ENCODE data around the gene MUC6.
"Not testable (repeated sequence)": the region's sequence is repeated elsewhere in the genome, so short reads cannot be mapped to it uniquely, and the experiment has no call there.

MUC6 gene

DNA sequence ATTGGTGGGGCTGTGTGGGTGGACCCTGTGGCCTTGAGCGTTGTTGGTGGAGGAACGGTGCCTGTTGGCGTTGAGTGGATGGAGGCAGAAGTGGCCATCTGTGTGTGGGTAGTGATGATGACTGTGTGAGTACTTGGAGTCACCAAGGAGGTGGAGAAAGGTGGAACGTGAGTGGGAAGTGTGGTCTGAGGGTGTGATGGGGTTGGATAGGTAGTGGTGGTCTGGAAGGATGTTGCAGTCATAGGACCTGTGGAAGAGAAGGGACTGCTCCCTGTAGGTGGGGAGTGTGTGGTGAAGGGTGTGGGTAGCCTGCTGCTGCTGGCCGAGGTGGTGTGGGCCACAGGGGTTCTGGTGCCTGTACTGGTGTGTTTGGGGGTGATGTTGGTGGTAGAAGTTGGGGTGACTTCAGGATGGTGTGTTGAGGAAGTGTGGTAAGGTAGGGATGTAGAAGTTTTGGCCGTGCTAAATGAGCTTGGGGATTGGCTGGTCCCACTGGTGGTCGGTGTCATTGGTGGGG is 19.9 kb downstream of the MUC6 start:
- H3K27ac ChIP-seq (ENCODE audit: low read depth, low read length); H3K4me1 ChIP-seq (ENCODE audit: control insufficient read depth, insufficient read depth, low read length); H3K4me3 ChIP-seq (ENCODE audit: low read depth, low read length); H3K27me3 ChIP-seq (ENCODE audit: control insufficient read depth, insufficient read depth, low read length); H3K36me3 ChIP-seq (ENCODE audit: control insufficient read depth, insufficient read depth, low read length); H3K9ac ChIP-seq (ENCODE audit: low read length): not testable (repeated sequence)
- H3K9me3 ChIP-seq (ENCODE audit: control insufficient read depth, insufficient read depth, low read depth, low read length) = peaks cover 17% of the 10 kb centered on the region

DNA sequence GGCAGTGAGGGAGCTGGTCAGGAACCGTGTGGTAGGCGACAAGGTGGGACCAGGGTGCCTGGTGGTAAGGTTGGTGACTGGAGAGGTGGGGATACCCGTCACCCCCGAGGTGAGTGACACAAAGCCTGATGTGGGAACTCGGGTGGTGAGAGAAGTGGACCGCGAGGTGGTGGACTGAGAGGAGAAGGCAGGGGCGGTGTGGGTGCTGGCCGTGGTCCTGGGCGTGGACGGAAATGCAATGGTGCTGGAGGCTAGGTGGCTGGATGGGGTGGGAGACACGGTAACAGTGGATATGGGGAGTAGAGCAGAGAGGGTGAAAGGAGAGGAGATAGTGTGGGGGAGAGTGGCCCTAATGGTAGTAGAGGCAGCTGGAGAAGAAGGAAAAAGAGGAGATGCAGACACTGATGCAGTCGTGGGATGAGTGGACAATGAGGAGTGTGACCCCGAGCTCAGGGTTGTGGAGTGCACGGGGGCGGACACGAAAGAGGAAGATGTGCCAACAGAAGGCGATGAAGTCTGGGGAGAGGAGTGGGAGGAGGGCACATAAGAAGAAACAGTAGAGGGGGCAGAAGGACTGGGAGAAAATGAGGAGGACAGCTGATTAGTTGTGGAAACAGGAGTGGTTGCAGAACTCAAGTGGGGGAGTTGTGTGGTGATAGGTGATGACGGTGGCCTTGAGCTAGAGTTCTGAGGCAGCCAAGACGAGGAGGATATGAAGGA is 20.5 kb downstream of the MUC6 start:
- Histone ChIP-seq H3K27ac (ENCODE audit: low read depth, low read length) (no peak overlapping the region), H3K36me3 (ENCODE audit: control insufficient read depth, insufficient read depth, low read length) (peaks cover 13% of the 10 kb centered on the region), H3K9me3 (ENCODE audit: control insufficient read depth, insufficient read depth, low read depth, low read length) (peaks cover 17% of the 10 kb centered on the region), H3K4me1 (ENCODE audit: control insufficient read depth, insufficient read depth, low read length) (no peaks in the 10 kb centered on the region), H3K4me3 (ENCODE audit: low read depth, low read length) (no peak overlapping the region), H3K27me3 (ENCODE audit: control insufficient read depth, insufficient read depth, low read length) (no peaks in the 10 kb centered on the region), H3K9ac (ENCODE audit: low read length) (no peak overlapping the region)

DNA sequence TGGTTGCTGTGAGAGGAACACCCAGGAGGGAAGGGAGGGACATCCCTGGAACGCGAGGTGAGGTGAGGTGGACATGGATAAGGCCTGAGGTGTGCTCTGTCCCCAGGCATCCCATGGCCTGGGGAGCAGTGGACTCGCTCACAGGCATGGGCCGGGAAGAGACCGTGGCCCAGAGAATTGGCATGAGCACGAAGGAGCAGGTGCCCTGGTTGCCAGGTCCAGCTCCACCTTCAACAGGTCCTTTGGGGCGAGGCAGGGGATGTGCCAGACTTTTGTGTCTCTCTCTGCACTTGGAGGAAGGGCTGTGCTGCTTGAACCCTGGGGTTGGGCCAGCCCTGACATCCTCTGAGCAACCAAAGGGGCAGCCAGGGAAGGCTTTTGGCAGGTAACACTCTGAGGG is 21.5 kb downstream of the MUC6 start:
- H3K36me3 ChIP-seq (ENCODE audit: control insufficient read depth, insufficient read depth, low read length) = peaks cover 22% of the 10 kb centered on the region
- H3K9ac ChIP-seq (ENCODE audit: low read length) = no peak overlapping the region
- H3K27ac ChIP-seq (ENCODE audit: low read depth, low read length) = no peak overlapping the region
- no peaks in the 10 kb centered on the region for H3K27me3 ChIP-seq (ENCODE audit: control insufficient read depth, insufficient read depth, low read length)
- peaks cover 17% of the 10 kb centered on the region for H3K9me3 ChIP-seq (ENCODE audit: control insufficient read depth, insufficient read depth, low read depth, low read length)
- H3K4me1 ChIP-seq (ENCODE audit: control insufficient read depth, insufficient read depth, low read length) = no peaks in the 10 kb centered on the region
- no peak overlapping the region for H3K4me3 ChIP-seq (ENCODE audit: low read depth, low read length)

DNA sequence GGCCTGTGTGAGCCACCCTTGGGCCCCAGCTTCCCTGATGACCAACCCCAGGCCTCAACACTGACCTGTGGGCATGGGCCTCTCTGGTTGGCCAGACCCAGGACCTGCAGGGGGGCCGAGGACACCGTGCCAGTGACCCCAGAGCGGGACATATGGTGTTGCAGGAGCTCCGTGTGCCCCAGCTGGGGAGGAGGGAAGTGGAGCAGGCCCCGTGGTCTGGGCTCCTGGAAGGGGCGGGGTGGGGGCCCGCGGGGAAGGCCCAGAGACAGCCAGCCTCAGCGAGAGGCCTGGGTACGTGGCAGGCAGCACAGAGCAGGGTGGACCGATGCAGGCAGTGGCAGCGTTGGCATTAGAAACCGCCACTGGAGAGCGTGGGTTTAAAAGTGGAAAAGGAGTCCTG is 22.2 kb downstream of the MUC6 start:
- no peak overlapping the region for H3K27ac ChIP-seq (ENCODE audit: low read depth, low read length)
- H3K36me3 ChIP-seq (ENCODE audit: control insufficient read depth, insufficient read depth, low read length) = peaks cover 29% of the 10 kb centered on the region
- H3K9me3 ChIP-seq (ENCODE audit: control insufficient read depth, insufficient read depth, low read depth, low read length) = peaks cover 17% of the 10 kb centered on the region
- no peaks in the 10 kb centered on the region for H3K4me1 ChIP-seq (ENCODE audit: control insufficient read depth, insufficient read depth, low read length)
- H3K4me3 ChIP-seq (ENCODE audit: low read depth, low read length) = no peak overlapping the region
- no peak overlapping the region for H3K9ac ChIP-seq (ENCODE audit: low read length)
- H3K27me3 ChIP-seq (ENCODE audit: control insufficient read depth, insufficient read depth, low read length) = no peaks in the 10 kb centered on the region

DNA sequence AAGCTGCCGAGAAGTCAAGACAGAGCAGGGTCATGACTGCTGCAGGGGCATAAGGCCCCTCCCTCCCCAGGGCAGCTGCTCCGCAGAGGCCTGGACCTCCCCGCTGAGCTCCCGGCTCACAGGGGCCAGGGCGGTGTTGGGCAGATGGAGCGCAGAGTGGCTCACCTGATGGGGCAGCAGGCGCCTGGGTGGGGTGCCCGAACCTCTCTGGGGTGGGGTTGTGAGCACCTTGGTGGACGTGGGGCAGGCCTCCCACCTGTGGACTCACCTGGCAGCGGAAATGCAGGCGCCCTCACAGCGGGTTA is 22.9 kb downstream of the MUC6 start:
- Histone ChIP-seq H3K9me3 (ENCODE audit: control insufficient read depth, insufficient read depth, low read depth, low read length) (peaks cover 17% of the 10 kb centered on the region), H3K36me3 (ENCODE audit: control insufficient read depth, insufficient read depth, low read length) (peaks cover 36% of the 10 kb centered on the region), H3K4me1 (ENCODE audit: control insufficient read depth, insufficient read depth, low read length) (no peaks in the 10 kb centered on the region), H3K4me3 (ENCODE audit: low read depth, low read length) (no peak overlapping the region), H3K27me3 (ENCODE audit: control insufficient read depth, insufficient read depth, low read length) (no peaks in the 10 kb centered on the region), H3K27ac (ENCODE audit: low read depth, low read length) (no peak overlapping the region), H3K9ac (ENCODE audit: low read length) (no peak overlapping the region)

DNA sequence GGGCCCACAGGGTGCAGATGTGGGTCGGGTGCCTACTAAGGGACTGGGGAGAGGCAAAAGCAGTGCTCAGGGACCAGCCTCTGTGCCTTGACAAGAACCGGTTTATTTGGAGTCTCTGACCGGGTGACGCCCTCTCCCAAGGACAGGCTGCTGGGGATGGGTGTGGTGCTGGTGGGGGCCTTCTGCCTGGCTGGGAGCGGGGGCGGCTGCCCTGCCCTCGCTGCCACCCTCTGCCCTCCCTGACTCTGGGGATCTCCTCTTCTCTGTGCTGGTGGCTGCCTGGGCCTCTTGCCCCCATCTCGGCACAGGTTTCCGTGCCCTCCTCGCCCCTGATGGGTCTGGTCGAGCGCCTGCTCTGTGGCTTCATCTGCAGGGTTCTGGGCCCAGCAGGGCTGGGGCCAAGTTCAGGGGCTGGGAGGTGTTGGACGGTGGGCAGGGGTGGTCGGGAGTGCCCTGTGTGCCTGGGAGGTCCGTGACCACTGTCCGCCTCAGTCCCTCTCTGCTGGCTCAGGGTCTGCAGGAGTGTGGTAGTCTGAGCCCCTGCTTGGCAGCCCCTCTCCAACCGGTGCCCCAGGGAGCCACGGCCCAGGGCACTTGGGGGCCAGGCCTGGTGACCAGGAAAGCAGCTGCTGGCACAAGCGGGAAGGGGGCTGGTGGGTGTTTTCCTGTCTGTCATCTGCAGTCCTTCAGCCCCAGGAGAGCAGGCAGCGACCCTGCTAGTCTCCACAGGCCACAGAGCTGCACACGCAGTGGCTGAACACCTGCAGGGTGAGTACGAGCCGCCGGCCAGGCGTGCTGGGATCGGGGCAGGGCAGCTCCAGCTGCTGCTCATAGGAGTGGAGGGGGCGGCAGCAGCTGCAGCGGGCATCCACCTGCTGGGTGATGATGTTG is 23.5 kb downstream of the MUC6 start:
- peaks cover 16% of the 10 kb centered on the region for H3K9me3 ChIP-seq (ENCODE audit: control insufficient read depth, insufficient read depth, low read depth, low read length)
- H3K27me3 ChIP-seq (ENCODE audit: control insufficient read depth, insufficient read depth, low read length) = no peaks in the 10 kb centered on the region
- no peak overlapping the region for H3K4me3 ChIP-seq (ENCODE audit: low read depth, low read length)
- no peaks in the 10 kb centered on the region for H3K4me1 ChIP-seq (ENCODE audit: control insufficient read depth, insufficient read depth, low read length)
- H3K27ac ChIP-seq (ENCODE audit: low read depth, low read length) = no peak overlapping the region
- H3K9ac ChIP-seq (ENCODE audit: low read length) = no peak overlapping the region
- peaks cover 41% of the 10 kb centered on the region for H3K36me3 ChIP-seq (ENCODE audit: control insufficient read depth, insufficient read depth, low read length)

DNA sequence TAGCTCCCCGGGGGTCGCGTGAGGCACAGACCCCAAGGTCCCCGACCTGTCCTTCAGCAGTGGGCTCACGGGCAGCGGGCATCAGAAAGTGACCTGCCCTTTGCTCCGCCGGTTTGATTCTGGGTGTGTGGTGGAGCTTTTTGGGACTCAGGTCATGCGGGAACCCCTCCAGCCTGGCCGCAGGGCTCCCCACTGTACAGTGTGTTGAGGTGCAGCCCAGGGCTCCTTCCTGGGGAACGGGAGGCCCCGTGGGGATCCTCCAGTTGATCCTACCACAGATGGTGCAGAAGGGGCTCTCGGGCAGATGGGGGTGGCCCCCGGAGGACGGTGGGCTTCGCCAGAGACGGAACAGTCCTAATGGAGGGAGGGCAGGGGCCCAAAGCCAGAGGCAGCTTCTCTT is 24.2 kb downstream of the MUC6 start:
- Histone ChIP-seq H3K27me3 (ENCODE audit: control insufficient read depth, insufficient read depth, low read length) (no peaks in the 10 kb centered on the region), H3K9ac (ENCODE audit: low read length) (no peak overlapping the region), H3K27ac (ENCODE audit: low read depth, low read length) (no peak overlapping the region), H3K36me3 (ENCODE audit: control insufficient read depth, insufficient read depth, low read length) (peaks cover 48% of the 10 kb centered on the region), H3K4me1 (ENCODE audit: control insufficient read depth, insufficient read depth, low read length) (no peaks in the 10 kb centered on the region), H3K9me3 (ENCODE audit: control insufficient read depth, insufficient read depth, low read depth, low read length) (peaks cover 9% of the 10 kb centered on the region), H3K4me3 (ENCODE audit: low read depth, low read length) (no peak overlapping the region)

DNA sequence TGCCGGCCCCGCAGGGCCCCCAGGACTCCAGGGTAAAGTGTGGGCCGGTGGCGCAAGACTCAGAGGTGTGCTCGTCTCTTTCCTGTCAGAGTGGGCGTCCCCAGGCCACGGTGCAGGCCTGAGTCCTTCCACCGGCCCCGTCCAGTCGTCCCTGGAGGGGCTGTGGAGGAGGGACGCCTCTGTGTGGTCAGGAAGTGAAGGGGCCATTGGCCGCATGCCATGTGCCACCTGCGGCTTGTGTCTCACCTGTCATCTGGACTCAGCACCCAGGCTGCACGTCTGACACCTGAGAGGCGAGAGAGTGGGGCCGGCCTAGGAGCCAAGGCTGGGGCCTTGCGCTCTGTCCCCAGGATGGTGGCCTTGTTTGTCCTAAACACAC is 25.2 kb downstream of the MUC6 start:
- Histone ChIP-seq H3K9ac (ENCODE audit: low read length) (no peak overlapping the region), H3K27ac (ENCODE audit: low read depth, low read length) (no peak overlapping the region), H3K4me3 (ENCODE audit: low read depth, low read length) (no peak overlapping the region), H3K4me1 (ENCODE audit: control insufficient read depth, insufficient read depth, low read length) (no peaks in the 10 kb centered on the region), H3K36me3 (ENCODE audit: control insufficient read depth, insufficient read depth, low read length) (peaks cover 58% of the 10 kb centered on the region), H3K9me3 (ENCODE audit: control insufficient read depth, insufficient read depth, low read depth, low read length) (no peaks in the 10 kb centered on the region), H3K27me3 (ENCODE audit: control insufficient read depth, insufficient read depth, low read length) (no peaks in the 10 kb centered on the region)

DNA sequence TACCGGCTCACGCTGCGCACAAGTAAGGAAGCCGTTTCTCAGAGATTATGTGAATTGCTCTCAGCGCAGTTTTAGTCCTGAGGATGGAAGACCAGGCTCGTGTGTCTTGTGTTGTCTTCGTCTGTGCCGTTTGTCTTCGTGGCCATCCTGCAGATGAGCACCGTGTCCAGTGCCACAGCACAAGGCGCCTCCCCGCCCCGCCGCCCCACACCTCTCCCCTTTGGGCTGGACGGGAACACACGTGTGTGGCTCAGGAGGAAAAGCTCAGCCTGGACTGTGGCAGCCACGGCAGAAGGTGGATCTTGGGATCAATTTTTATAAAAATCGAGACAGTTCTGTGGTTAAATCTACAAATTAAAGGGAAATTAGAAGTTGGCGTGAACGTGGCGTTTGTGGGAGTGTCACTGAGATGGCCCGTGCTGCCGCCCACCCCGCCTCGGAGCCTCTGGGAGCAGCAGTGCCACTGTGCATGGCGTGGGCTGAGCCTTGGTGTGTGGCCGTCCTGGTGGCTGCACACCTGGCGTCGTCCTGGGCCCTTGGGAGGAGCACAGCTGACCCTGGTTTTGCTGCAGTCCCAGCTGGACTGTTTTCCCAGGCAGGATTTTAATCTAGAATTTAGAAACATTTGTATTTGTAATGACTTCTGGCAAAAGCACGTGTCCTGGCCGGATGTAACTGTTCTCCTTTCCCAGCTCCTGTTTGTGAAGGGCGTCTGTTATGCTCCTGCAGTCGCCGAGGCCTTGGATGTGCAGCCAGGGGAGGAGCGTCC is 25.8 kb downstream of the MUC6 start:
- no peak overlapping the region for H3K9ac ChIP-seq (ENCODE audit: low read length)
- H3K9me3 ChIP-seq (ENCODE audit: control insufficient read depth, insufficient read depth, low read depth, low read length) = no peaks in the 10 kb centered on the region
- H3K36me3 ChIP-seq (ENCODE audit: control insufficient read depth, insufficient read depth, low read length) = peaks cover 63% of the 10 kb centered on the region
- no peaks in the 10 kb centered on the region for H3K4me1 ChIP-seq (ENCODE audit: control insufficient read depth, insufficient read depth, low read length)
- H3K4me3 ChIP-seq (ENCODE audit: low read depth, low read length) = no peak overlapping the region
- no peak overlapping the region for H3K27ac ChIP-seq (ENCODE audit: low read depth, low read length)
- H3K27me3 ChIP-seq (ENCODE audit: control insufficient read depth, insufficient read depth, low read length) = no peaks in the 10 kb centered on the region

DNA sequence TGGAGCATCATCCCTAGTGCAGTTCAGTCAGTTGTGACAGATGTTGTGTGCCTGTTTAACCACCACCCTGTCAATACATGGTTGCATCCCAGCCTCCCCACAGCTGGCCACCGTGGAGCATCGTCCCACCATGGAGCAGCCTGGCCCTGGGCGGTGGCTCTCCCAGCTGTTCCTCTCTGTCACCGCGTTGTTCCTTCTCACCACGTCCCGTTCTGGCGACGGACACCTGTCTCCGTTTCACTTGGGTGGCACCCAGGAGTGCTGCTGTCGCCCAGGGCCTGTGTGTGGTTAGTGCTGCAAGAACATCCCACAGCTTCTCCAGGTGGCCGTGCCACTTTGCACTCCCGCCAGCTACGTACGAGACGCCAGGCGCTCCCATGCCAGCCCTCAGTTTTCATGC is 26.5 kb downstream of the MUC6 start:
- Histone ChIP-seq H3K9ac (ENCODE audit: low read length) (no peak overlapping the region), H3K36me3 (ENCODE audit: control insufficient read depth, insufficient read depth, low read length) (peaks cover 66% of the 10 kb centered on the region), H3K9me3 (ENCODE audit: control insufficient read depth, insufficient read depth, low read depth, low read length) (no peaks in the 10 kb centered on the region), H3K27ac (ENCODE audit: low read depth, low read length) (no peak overlapping the region), H3K4me1 (ENCODE audit: control insufficient read depth, insufficient read depth, low read length) (no peaks in the 10 kb centered on the region), H3K27me3 (ENCODE audit: control insufficient read depth, insufficient read depth, low read length) (no peaks in the 10 kb centered on the region), H3K4me3 (ENCODE audit: low read depth, low read length) (no peak overlapping the region)

DNA sequence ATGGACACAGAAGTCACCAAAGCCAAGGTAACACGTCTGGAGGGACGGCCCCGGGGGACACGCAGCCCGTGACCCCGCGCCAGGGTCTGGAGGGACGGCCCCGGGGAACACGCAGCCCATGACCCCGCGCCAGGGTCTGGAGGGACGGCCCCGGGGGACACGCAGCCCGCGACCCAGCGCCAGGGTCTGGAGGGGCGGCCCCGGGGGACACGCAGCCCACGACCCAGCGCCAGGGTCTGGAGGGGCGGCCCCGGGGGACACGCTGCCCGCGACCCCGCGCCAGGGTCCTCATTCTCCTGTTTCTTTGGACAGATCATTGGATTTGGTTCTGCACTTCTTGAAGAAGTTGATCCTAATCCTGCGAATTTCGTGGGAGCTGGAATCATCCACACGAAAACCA is 27.1 kb downstream of the MUC6 start:
- no peaks in the 10 kb centered on the region for H3K9me3 ChIP-seq (ENCODE audit: control insufficient read depth, insufficient read depth, low read depth, low read length)
- no peak overlapping the region for H3K4me3 ChIP-seq (ENCODE audit: low read depth, low read length)
- H3K36me3 ChIP-seq (ENCODE audit: control insufficient read depth, insufficient read depth, low read length) = peaks cover 73% of the 10 kb centered on the region
- H3K9ac ChIP-seq (ENCODE audit: low read length) = no peak overlapping the region
- no peaks in the 10 kb centered on the region for H3K27me3 ChIP-seq (ENCODE audit: control insufficient read depth, insufficient read depth, low read length)
- no peak overlapping the region for H3K27ac ChIP-seq (ENCODE audit: low read depth, low read length)
- H3K4me1 ChIP-seq (ENCODE audit: control insufficient read depth, insufficient read depth, low read length) = no peaks in the 10 kb centered on the region

Measured in HUES6 (cell line).